ENCODE results near the gene CCR9. TPM values are rescaled to one million over a fixed set of nuclear protein-coding genes. Genes with fewer than 3 reads are reported as not detected.

The CCR9 gene
- not detected in 5 replicates for total RNA-seq (2022; extraction: Qiagen RNA extraction; ENCODE audit: low read depth)

GRCh38 chr3:45885979-45886705 is at the start of gene CCR9:
TSS of gene CCR9 (plus strand) at chr3:45886543. CDS start at chr3:45894934, 8,391 bp downstream.

GRCh38 chr3:45841757-45842491 is 44.4 kb upstream of the CCR9 start, which contains the start of gene LZTFL1:
TSS of gene LZTFL1 (minus strand) at chr3:45842119. CDS start at chr3:45841991, 128 bp downstream.

GRCh38 chr3:45943207-45943846 is 57.0 kb downstream of the CCR9 start, which contains the start of gene CXCR6:
TSS of gene CXCR6 (plus strand) at chr3:45943464. CDS start at chr3:45946482, 3,018 bp downstream.

Other genes with a start within 250 kb of the CCR9 start
- 11.9 to 17.4 TPM (median 15.8 TPM) in 5 replicates for gene SACM1L, start 197.1 kb upstream of the CCR9 start, total RNA-seq (2022; extraction: Qiagen RNA extraction; ENCODE audit: low read depth)
- gene SLC6A20, start 90.0 kb upstream of the CCR9 start, total RNA-seq (2022; extraction: Qiagen RNA extraction; ENCODE audit: low read depth): 0.01 to 0.05 TPM (median 0.03 TPM) in 3 of 5 replicates, not detected in the others
- gene LZTFL1, start 44.4 kb upstream of the CCR9 start, total RNA-seq (2022; extraction: Qiagen RNA extraction; ENCODE audit: low read depth): 15.4 to 20.1 TPM (median 16.9 TPM) in 5 replicates
- gene CXCR6, start 56.9 kb downstream of the CCR9 start, total RNA-seq (2022; extraction: Qiagen RNA extraction; ENCODE audit: low read depth): not detected in 5 replicates
- gene FYCO1, start 109.3 kb downstream of the CCR9 start, total RNA-seq (2022; extraction: Qiagen RNA extraction; ENCODE audit: low read depth): 4.5 to 5.9 TPM (median 5.3 TPM) in 5 replicates
- not detected in 5 replicates for gene XCR1, start 140.9 kb downstream of the CCR9 start, total RNA-seq (2022; extraction: Qiagen RNA extraction; ENCODE audit: low read depth)

Measured in A549 treated with RU486 at 1 μM for 4 hours (cell line).